NCI-H82 treated with DMSO at 0.1 percent for 48 hours (cell line): ENCODE results near the gene TTLL10.

Experiments
- DNase-seq: peaks from one replicate; lab custom pipeline; 2025; ENCODE audit not compliant: unreplicated experiment; lab: John Stamatoyannopoulos, UW

The TTLL10 gene

DNA sequence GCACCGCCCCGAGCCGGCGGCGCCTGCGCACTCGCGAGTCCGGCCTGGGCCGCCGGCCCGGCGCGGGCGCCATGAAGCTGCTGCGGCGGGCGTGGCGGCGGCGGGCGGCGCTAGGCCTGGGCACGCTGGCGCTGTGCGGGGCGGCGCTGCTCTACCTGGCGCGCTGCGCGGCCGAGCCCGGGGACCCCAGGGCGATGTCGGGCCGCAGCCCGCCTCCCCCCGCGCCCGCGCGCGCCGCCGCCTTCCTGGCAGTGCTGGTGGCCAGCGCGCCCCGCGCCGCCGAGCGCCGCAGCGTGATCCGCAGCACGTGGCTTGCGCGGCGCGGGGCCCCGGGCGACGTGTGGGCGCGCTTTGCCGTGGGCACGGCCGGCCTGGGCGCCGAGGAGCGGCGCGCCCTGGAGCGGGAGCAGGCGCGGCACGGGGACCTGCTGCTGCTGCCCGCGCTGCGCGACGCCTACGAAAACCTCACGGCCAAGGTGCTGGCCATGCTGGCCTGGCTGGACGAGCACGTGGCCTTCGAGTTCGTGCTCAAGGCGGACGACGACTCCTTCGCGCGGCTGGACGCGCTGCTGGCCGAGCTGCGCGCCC is 58.6 kb downstream of the TTLL10 start, which contains the start of gene B3GALT6:
B3GALT6 (plus strand) TSS at position 30 of the 588 bp plus-strand sequence; CDS start at position 72, 42 bp downstream.
- no peak for DNase-seq

DNA sequence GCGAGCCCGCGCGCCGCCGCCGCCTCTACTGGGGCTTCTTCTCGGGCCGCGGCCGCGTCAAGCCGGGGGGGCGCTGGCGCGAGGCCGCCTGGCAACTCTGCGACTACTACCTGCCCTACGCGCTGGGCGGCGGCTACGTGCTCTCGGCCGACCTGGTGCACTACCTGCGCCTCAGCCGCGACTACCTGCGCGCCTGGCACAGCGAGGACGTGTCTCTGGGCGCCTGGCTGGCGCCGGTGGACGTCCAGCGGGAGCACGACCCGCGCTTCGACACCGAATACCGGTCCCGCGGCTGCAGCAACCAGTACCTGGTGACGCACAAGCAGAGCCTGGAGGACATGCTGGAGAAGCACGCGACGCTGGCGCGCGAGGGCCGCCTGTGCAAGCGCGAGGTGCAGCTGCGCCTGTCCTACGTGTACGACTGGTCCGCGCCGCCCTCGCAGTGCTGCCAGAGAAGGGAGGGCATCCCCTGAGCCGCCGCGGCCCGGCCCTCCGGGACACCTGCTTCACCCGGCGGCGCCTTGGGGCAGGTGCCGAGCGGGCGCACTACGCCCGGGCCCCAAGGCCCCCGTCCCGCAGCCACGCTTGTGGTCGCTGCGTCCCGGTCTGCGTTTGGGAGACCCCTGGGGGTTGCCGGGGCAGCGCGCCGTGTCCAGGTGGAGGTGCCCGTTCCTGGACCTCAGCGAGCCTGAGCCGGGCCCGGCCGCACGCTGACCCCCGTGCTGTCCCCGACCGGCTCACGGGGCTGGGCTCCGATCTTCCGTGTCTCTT is 59.3 kb downstream of the TTLL10 start:
- no peak for DNase-seq

DNA sequence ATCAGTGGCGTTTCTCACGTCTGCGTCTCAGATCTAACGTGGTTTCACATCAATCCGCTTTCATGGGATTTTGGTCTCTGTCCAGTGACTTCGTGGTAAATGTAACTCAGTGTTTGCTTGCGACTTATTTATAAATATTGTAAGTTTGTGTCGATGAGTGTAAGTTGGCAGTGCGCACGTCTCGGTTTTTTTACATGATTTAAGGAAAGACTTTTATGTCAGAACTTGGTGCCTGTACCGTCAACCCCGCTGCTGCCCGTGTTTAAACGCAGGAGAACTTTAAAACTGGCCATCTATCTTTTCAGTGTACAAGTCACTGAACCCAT is 59.9 kb downstream of the TTLL10 start:
- no peak for DNase-seq

DNA sequence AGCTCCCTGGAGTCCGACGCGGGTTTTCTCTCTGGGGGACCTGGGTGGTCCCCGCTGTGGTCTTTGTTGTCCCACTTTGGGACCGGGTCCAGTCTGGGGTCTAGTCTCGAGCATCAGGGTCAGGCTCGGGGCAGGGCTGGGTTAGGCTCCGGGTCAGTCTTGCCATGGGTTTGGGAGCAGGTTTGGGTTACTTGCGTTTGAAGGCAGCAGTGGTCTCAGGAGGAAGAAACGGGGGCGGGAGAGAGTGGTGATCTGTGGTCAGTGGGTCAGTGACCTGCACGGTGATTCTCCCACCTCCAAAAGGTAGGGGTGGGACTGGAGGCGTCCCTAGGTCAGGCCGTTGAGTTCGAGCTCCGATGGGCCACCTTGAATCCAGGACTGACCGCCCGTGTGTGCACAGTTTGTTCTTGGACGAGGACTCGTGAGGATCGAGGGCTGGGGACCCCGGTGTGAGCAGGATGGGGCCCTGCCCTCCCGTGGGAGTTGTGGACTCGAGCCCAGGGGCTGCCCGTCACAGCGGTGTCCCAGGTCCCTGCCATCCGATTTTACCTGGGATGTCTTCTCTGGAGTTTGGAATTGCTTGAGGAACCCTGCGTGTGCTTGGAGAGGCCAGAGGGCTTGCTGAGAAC is 60.6 kb downstream of the TTLL10 start:
- no peak for DNase-seq

DNA sequence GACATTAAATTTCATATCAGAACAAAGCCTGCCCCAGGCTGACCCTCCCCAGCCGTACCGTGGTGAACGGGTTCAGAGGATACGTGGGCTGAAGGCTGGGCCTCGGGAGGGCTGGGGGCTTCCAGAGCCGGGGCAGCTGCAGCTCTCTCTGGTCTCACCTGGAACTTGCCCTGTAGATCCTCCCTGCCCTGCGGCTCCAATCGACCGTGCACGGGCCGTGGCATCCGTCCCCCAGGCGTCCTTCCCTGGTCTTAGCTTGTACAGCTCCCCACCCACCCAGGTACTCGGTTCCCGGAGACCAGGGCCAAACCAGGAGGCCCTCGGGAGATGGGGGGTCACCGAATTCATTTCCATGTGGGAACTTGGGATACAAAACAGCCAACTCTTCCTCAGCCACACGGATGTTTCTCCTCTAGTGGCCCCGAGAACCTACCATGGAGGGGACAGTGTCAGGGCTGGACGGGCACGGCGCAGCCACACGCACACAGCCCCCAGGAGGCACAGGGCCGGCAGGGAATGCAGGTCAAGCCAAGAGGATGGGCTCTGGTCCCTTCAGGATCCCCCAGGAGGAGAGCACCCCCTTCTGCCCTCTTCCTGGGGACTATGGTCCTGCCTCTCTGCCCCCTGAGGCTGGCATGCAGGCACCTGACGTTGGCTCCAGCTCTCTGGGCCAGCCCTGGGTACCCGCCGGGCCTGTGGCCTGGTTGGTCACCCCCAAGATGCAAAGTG is 61.5 kb downstream of the TTLL10 start:
- no peak for DNase-seq

DNA sequence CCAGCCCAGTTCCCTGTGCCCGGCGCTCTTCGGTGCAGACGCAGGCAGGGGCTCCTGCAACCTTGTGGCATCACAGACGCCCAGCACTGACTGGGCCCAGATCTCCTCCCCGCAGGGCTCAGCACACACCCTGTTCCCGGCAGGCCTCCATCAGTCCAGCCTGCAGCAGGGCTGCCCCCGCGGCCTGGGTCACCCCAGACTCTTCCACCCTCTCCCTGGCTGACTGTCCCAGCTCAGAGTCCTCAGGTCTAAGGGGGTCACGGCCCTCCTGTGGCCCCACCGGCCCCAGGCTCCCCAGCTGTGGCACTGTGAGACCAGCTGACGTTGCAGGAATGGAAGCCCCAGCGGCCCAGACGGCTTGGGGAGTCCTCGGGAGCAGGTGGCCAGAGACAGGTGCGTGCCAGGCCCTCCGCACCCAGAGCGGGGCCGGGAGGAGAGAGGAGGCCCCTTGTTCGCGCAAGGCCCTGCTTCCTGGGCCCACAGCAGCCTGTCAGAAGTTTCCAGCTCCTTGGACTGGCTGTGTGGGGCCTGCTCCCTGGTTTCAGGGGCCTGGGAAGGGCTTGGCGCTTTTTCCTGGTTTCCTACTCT is 62.6 kb downstream of the TTLL10 start:
- DNase-seq: no peak

DNA sequence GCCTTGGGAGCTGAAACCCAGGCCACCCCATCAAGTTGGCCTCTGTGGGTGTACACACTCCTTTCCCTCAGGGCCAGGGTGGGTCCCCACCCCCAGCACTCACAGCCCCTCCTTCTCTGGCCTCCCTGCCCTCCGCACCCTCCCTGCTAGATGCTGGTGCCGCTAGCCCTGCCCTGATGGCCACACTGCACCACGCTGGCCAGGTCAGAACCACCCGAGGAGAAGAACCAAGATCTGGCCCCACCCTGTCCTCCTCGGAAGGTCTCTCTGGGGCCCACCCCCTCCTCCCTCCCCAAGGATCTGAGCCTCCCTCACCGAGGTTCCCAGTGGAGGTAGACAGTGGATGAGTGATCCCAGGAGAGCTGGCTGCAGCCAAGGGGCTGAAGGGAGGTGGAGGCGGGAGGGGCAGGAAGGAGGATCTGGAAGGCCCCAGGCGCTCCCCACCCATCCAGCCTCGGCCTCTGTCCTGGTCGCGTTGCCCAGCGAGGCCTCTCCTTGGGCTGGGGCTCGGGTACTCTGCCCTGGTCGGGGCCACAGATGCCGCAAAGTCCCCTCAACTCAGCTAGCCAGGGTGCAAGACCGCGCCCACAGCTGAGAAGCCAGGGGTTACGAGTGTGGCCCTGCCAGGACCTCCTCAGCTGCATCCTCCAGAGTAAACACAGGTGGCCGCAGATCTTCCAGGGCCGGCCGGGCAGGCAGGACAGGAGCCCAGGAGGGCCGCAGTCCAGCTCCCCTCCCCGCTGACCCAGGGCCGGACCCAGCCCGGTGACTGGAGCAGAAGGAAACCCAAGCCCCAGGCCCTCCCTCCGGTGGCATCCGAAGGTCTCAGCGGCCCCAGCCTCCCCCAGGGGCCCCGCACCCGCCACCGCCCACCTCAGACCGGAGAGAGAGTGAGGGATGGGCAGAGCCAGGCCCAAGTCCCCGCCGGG is 63.5 kb downstream of the TTLL10 start:
- no peak for DNase-seq

DNA sequence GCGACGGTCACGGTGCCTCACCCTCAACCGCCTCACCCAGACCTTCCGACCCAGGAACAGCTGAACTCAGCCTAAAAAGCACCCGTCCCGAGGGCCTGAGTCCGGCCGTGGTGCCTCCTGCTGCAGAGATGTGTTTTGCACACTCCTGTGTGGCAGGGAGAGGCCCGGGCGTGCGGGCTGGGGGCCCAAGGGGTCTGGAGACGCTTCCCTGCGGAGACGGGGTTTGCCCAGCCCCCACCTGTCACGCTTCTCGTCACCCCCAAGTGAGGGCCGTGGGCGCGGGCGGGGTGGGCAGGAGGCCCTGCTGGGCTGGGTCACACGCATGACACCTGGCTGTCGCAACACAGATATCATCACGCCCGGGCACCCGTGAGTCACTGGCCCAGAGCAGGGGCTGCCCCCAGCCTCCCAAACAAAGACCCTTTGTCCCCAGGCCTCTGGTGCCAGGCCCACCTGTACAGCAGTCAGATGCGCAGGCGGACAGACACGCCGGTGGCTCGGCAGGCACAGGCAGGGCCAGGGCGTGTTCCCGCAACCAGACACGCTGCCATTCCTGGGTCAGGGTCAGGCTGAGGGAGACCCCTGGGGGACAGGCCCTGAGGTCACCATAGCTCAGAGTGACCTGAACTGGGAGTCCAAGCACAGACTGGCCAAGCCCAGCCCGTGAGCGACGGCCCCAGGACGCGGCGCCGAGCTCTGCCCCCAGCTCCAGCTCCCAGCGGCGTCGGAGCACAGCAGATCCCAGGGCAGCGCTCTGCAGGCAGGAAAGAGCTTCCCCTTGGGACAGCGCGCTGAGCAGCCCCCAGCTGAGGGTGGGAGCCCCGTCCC is 64.4 kb downstream of the TTLL10 start:
- no peak for DNase-seq

DNA sequence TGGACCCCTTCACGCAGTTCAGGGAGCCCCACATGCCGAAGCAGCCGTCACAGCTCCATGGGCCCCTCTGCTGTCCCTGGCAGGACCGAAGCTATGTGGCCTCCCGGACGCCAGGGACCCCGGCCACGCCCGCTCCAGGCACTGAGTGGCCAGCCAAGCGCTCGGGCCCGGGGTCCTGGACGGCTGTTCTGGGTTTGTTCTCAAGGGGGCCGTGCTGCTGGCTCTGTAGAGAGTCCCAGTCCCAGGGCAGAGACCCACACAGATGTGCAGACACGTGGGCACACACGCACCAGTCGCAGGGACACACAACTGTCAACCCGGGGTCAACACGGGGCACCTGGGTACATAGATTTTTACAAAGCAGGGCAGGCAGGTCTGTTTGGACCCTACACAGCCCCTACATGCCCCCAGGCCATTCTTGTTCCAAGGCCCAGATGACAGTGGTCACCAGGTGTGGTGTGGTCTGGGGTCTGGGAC is 65.1 kb downstream of the TTLL10 start:
- DNase-seq: no peak

DNA sequence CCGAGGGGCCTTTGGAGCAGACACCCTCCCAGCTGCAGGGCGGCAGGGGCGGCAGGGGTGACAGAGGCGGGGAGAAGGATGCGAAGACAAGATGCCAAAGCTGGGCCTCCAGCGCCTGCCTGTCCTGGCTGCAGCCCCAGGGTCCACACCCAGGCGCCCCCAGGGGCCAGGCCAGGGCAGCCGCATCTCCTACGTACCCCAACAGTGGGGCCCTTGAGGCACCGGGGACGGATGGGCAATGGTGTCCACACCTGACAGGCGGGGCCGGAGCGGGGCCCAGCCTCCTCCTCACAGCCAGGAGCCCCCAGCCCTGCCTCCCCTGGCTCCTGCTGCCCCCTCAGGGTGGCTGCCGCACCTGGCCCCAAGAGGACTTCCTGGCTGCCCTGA is 65.5 kb downstream of the TTLL10 start:
- DNase-seq: no peak

DNA sequence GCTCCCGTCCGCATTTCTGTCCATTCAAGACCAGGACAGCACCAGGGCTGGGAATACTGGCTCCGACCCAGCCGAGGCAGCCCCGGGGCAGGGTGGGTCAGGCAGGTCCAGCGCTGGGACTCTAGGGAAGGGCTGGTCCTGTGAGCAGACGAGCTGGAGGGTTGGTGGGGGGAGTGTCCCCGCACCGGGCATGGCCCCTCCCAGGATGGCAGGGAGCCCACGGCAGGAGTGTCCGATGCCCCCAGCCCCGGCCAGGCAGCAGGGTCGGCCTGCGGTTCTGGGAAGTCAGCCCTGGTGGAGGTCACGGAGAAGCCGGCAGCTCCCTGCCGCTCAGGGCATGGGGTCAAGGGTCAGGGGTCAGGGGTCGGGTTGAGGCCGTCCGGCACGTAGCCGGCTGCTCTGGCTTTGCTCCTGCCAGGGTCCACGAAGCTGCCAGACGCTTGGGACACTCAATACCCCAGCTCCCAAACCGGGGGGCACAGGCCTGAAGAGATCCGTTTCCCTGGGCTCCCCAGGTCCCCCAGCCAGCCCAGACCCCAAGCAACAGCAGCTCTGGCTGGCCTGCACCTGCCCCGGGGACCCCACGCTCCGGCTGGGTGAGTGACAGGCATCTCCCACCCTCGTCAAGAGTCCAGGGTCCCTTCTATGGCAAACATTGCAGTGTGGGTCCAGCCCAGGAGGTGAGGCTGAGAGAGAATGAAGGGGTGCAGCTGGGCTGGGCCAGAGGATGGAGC is 66.1 kb downstream of the TTLL10 start:
- no peak for DNase-seq

DNA sequence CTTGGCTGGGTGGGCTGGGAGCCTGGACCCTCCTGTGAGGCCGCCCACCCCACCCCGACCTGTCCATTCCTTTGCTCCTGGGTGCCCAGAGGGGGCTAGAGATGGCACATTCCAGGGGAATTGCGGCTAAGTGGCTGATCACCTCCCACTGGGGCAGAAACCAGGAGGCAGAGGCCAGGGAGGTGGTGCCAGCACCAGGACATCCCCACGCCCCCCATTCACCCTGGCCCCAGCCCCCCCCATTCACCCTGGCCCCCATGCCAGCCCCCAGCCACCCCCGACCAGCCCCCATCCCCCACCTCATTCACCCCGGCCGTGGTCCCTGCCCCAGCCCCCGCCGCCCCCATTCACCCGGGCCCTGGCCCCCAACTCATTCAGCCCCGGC is 66.7 kb downstream of the TTLL10 start:
- no peak for DNase-seq

DNA sequence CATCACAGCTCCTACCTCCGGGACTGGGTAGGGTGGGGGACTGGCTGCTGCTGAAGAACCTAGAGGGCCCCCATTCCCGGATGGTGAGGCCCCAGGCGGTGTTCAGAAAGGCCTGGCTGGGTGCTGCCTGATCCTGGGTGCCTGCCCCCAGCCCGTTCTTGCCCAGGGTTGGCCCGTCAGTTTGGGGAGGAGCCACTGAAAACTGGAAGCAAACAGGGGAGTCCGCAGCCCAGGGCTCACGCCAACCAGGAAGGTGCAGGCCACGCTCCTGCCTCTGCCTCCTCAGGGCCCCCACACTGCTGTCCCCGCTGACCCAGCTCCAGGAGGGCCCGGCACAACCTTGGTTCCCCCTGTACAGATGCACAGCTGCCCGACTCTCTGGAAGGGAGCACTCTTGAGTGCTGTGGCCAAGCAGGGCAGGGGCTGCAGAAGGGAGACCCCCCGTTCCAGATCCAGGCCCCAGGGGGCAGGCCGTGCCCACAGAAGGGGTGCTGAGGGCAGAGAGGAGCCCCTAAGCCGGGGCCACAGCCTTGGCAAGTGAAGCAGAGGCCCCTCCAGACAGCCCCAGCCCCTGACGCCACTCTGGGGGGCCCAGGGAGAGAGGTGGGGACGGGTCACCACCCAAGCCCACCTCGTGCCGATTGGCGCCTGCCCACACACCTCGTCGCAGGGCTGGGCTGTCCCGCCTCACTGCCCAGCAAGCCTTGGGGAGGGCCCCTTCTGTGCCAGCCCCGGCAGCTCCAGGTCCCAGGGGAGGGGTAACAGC is 67.3 kb downstream of the TTLL10 start:
- no peak for DNase-seq

DNA sequence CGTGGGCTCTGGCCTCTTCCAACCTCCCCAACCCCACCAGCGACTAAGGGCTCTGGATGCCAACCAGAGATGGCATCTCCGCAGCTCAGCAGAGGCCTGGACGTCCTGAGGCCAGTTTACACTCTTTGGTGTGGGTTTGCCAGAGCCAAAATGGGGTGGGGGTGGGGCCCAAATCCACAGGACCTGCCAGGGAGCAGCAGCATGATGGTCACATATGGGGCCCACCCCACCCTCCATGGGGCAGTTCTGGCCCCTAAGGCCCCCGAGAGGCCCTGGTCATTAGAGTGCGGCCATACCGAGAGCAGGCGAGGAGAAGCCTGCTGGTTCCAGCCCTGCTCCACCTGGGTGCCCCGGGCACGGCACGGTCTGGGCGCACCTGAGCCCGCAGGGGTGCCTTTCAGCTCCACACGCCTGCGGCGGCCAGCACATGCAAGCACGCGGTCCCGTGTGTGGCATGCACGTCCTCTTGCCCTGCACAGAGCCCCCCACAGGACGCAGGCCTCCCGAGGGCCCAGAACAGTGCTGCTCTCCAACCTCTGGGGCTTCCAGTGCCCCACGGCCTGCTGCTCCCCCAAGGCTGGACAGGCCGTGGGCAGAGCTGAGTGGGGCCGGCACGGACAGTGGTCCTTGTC is 68.0 kb downstream of the TTLL10 start:
- DNase-seq: no peak

DNA sequence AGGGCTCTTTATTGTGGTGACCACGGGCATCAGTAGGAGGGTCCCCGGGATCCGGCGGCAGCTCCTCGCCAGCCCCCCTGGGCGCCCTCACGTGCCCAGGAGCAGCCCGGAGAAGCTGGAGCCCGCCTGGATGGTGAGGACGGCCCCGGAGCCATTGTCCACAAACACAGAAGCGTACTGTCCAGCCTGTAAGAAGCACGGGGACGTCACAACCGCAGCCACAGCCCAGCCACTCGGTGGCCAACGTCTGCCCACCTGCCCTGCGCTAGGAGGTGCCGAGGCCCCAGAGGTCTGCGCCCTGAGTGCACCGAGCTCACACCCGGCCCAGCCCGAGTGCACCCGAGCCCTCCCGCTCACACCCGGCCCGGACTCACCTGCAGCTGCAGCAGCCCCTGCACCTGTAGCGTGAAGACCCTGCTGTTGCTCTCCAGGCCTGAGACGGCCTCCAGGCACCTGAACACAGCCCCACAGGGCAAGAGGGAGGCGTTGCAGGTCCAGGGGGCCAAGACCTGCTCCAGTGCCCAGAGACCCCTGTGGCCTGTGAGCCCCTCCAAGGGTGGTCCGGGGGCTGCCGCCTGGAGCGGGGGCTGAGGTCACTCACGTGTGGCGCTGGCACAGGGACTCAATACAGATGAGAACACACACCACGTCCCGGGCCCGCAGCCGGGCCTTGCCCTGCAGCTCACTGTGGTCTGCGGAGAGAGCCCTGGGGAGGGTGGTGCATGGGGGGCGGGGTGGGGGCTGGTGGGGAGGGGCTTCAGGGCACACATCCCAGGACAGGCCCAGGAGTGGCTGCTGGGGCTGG is 69.0 kb downstream of the TTLL10 start:
- DNase-seq: no peak

DNA sequence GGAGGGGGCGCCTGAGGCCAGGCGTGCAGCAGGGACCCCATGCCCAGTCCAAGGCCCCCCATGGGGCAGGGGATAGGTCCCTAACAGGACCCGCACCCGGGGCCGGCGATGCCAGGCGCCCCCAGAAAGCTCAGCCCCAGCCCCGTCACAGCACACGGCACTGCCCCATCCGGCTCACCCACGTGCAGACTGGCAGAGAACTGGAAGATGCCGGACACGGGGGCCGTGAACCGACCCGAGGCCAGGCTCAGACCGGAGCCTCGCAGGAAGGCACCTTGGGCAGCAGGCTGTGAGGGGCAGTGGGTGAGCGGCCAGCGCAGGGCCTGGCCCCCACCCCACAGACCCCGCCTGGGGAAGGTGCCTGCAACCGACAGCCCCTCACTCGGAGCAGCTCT is 69.6 kb downstream of the TTLL10 start:
- no peak for DNase-seq

DNA sequence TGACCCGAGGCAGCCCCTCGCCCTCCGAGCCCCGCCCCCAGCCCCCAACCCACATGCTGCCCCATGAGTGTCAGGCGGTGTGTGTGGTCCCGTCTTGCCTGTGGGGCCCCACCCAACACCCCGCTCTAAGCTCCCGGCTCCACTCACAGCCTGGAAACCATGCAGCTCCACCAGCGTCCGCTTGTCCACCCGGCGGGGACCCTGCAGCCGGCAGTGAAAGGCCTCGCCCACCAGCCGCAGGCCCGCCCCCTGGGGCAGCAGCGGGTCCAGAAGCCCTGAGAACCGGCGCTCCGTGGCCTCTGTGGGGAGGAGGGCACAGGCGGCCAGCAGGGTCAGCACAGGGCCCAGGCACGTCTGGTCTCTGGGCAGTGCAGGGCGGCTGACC is 70.1 kb downstream of the TTLL10 start:
- DNase-seq: no peak
